Natural killer cell (primary cell): ENCODE results near the gene MOB2. TPM values are rescaled to one million over a fixed set of nuclear protein-coding genes. Genes with fewer than 3 reads are reported as not detected.

Experiments used
- ATAC-seq, 3 donors: fragments of 150-1000 bp in 2 of 3; fragments of 200-7000 bp in 1 of 3; cut with Tn5 transposase; 1 replicate in 1 of 3; 2 replicates in 2 of 3; pipeline ENCODE4 v1.10.0; 2021; ENCODE audit warnings: mild to moderate bottlenecking in 2 of 3, moderate library complexity in 2 of 3
- DNase-seq, 2 donors: peaks; one replicate each; pipeline versions ENCODE4 v3.0.0 to v3.0.0-alpha.2; 2013 to 2021; ENCODE audit warnings: mixed read lengths in 1 of 2
- H3K27ac ChIP-seq: one replicate; pipeline ENCODE4 v1.5.1; 2013; ENCODE audit warnings: mild to moderate bottlenecking, low read length
- H3K27me3 ChIP-seq: one replicate; pipeline ENCODE4 v1.6.1; 2013; ENCODE audit warnings: low read length; ENCODE audit not compliant: control insufficient read depth, insufficient read depth
- H3K36me3 ChIP-seq: one replicate; pipeline ENCODE4 v1.6.1; 2013; ENCODE audit warnings: low read length; ENCODE audit not compliant: control insufficient read depth, insufficient read depth
- H3K4me1 ChIP-seq: one replicate; pipeline ENCODE4 v1.6.1; 2013; ENCODE audit warnings: low read length; ENCODE audit not compliant: control insufficient read depth, insufficient read depth
- H3K4me3 ChIP-seq: one replicate; pipeline ENCODE4 v1.5.1; 2013; ENCODE audit warnings: low read length
- H3K9me3 ChIP-seq: one replicate; pipeline ENCODE4 v1.6.1; 2013; ENCODE audit warnings: low read length; ENCODE audit not compliant: control insufficient read depth, insufficient read depth
- H3K27ac Mint-ChIP-seq, 2 donors: one replicate each; pipeline ENCODE4 v1.8.0; 2022; ENCODE audit warnings: mild to moderate bottlenecking in 2 of 2, mixed read lengths in 2 of 2, moderate library complexity in 1 of 2
- H3K27me3 Mint-ChIP-seq, 2 donors: one replicate each; pipeline ENCODE4 v1.8.0; 2022; ENCODE audit warnings: low read depth in 2 of 2, mixed read lengths in 2 of 2
- H3K36me3 Mint-ChIP-seq: one replicate; pipeline ENCODE4 v1.8.0; 2022; ENCODE audit warnings: mixed read lengths
- H3K4me1 Mint-ChIP-seq, 2 donors: one replicate each; pipeline ENCODE4 v1.8.0; 2022; ENCODE audit warnings: mixed read lengths in 2 of 2
- H3K4me3 Mint-ChIP-seq: one replicate; pipeline ENCODE4 v1.8.0; 2022; ENCODE audit warnings: mild to moderate bottlenecking, moderate library complexity, mixed read lengths
- H3K9me3 Mint-ChIP-seq, 2 donors: one replicate each; pipeline ENCODE4 v1.8.0; 2022; ENCODE audit warnings: mixed read lengths in 2 of 2
- CTCF ChIP-seq: fragments of 200-600 bp; IDR thresholded peaks from one replicate; pipeline ENCODE4 v1.8.0; 2022; ENCODE audit warnings: antibody characterized with exemption
- WGBS: methylation state at CpG from one replicate; pipeline ENCODE4 v1.1.7; 2013; ENCODE audit warnings: missing lambda C conversion rate; ENCODE audit not compliant: insufficient coverage; 5-methylcytosine and 5-hydroxymethylcytosine counted together
- intact Hi-C: fragments of 100-400 bp; cut with micrococcal nuclease; formaldehyde crosslinking; loops from one replicate; pipeline ENCODE4 v1.14.2; 2022
- total RNA-seq, 4 donors: library from RNA; stranded (reverse); fragments of 120-200 nt in 1 of 4; gene quantifications; one replicate each; pipeline versions ENCODE4 v1.2.3 to v1.2.4, GENCODE V29; 2013 to 2022

The MOB2 gene
- total RNA-seq, 3 donors from 2014 or later (not counting 1 experiment from before 2014, with no cell fraction given), result 61.9 to 79.6 (median 78.5) TPM

DNA sequence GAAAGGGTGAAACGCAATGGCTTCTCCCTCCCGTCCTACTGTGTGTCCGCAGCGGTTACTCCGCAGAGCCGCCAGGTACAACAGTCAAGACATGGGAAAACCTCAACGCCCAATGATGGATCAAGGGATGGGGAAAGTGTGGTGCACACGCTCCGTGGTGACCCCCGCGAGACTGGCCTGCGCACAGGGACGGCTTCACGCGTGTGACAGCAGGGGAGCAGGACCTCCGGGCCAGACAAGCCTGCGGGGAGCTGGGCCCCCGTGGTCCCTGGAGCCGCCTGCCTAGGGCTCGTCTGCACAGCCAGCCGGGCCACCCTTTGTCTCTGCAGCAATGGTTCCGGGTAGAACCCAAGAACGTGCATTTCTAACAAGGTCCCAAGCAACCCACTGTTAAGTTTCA, 31.7 kb upstream of the MOB2 start:
- no peaks in the 10 kb centered on the region for H3K27me3 ChIP-seq
- no peak overlapping the region for H3K27ac ChIP-seq
- TF ChIP-seq CTCF, result no peak
- Mint-ChIP-seq H3K27ac (peak overlapping the region in 1 of 2 donors; percentile 38), H3K27me3 (no peaks in the 10 kb centered on the region), H3K9me3 (no peaks in the 10 kb centered on the region), H3K4me1 (peaks cover 89 to 97% of the 10 kb centered on the region in 2 donors), H3K36me3 (no peaks in the 10 kb centered on the region), H3K4me3 (peak overlapping the region; percentile 35)
- no peak for DNase-seq
- H3K36me3 ChIP-seq, result no peaks in the 10 kb centered on the region
- peaks cover 68% of the 10 kb centered on the region for H3K4me1 ChIP-seq
- H3K4me3 ChIP-seq, result no peak overlapping the region
- no peaks in the 10 kb centered on the region for H3K9me3 ChIP-seq
- intact Hi-C loops, result loop anchor here (5.0 kb wide), 1 partner anchor 256 kb away; no protein-coding TSS in a partner anchor
- no peak for ATAC-seq
- whole genome bisulfite sequencing, result 96% methylated on average over 23 of the region's 23 CpGs

GRCh38 chr11:1517117-1518005, 30.8 kb upstream of the MOB2 start:
- Histone ChIP-seq H3K4me1 (peaks cover 68% of the 10 kb centered on the region), H3K27me3 (no peaks in the 10 kb centered on the region), H3K9me3 (no peaks in the 10 kb centered on the region), H3K36me3 (no peaks in the 10 kb centered on the region), H3K27ac (no peak overlapping the region), H3K4me3 (no peak overlapping the region)
- peaks cover 83 to 93% of the 10 kb centered on the region in 2 donors for H3K4me1 Mint-ChIP-seq
- H3K36me3 Mint-ChIP-seq, result no peaks in the 10 kb centered on the region
- DNase-seq (no peak), ATAC-seq (no peak)
- no peaks in the 10 kb centered on the region for H3K27me3 Mint-ChIP-seq
- intact Hi-C loops, result loop anchor here (5.0 kb wide), 1 partner anchor 255 kb away; no protein-coding TSS in a partner anchor
- 84% methylated on average over 28 of the region's 28 CpGs for WGBS
- peak overlapping the region; percentile 35 for H3K4me3 Mint-ChIP-seq
- TF ChIP-seq CTCF, result no peak
- H3K9me3 Mint-ChIP-seq, result no peaks in the 10 kb centered on the region
- peak overlapping the region; percentile 72 to 81 for H3K27ac Mint-ChIP-seq

- peak in 1 of 2 donors; percentile 24 for DNase-seq
- Histone ChIP-seq H3K4me3 (no peak overlapping the region), H3K4me1 (peaks cover 60% of the 10 kb centered on the region), H3K27me3 (no peaks in the 10 kb centered on the region), H3K36me3 (no peaks in the 10 kb centered on the region), H3K27ac (no peak overlapping the region), H3K9me3 (no peaks in the 10 kb centered on the region)
- WGBS, result 76% methylated on average over 19 of the region's 19 CpGs
- intact Hi-C loops, result loop anchor here (5.0 kb wide), 1 partner anchor 254 kb away; no protein-coding TSS in a partner anchor
- Mint-ChIP-seq H3K4me1 (peaks cover 78 to 93% of the 10 kb centered on the region in 2 donors), H3K9me3 (no peaks in the 10 kb centered on the region), H3K36me3 (no peaks in the 10 kb centered on the region), H3K27me3 (no peaks in the 10 kb centered on the region), H3K4me3 (peak overlapping the region; percentile 63), H3K27ac (peak overlapping the region; percentile 81)
- ATAC-seq, result peak; percentile 45 to 66 (median 50)
- no peak for TF ChIP-seq CTCF
These were observed 29.9 kb upstream of the MOB2 start for GRCh38 chr11:1516273-1517067.
